HG03575 (cell line): ENCODE results near the gene CDCA3.

Experiments
- ATAC-seq: cut with Tn5 transposase; IDR thresholded peaks from one replicate; pipeline ENCODE4 v1.9.1; 2021; ENCODE audit not compliant: unreplicated experiment, insufficient number of reproducible peaks, low FRiP score; ENCODE audit errors: extremely low read depth

CDCA3 gene

GRCh38 chr12:6824901-6825381, 26.1 kb downstream of the CDCA3 start:
- no peak for ATAC-seq

- no peak for ATAC-seq
Measured at GRCh38 chr12:6824085-6824775, 26.9 kb downstream of the CDCA3 start.

- no peak for ATAC-seq
Measured at GRCh38 chr12:6823182-6824084, 27.7 kb downstream of the CDCA3 start.

GRCh38 chr12:6822426-6823135, 28.5 kb downstream of the CDCA3 start:
- no peak for ATAC-seq

- ATAC-seq, result no peak
Measured at GRCh38 chr12:6821591-6822425, 29.3 kb downstream of the CDCA3 start, which contains the start of gene GPR162. TSS of gene GPR162 (plus strand) at chr12:6821821. CDS start at chr12:6823899, 2,078 bp downstream.

GRCh38 chr12:6820166-6820565, 30.9 kb downstream of the CDCA3 start:
- ATAC-seq, result no peak

- no peak for ATAC-seq
Measured at GRCh38 chr12:6819106-6820030, 31.7 kb downstream of the CDCA3 start.

- ATAC-seq, result no peak
Measured at GRCh38 chr12:6818645-6819044, 32.4 kb downstream of the CDCA3 start.

- ATAC-seq, result no peak
Measured at GRCh38 chr12:6818222-6818621, 32.9 kb downstream of the CDCA3 start.

- ATAC-seq, result no peak
Measured at GRCh38 chr12:6817662-6818157, 33.4 kb downstream of the CDCA3 start.

- no peak for ATAC-seq
Measured at GRCh38 chr12:6817098-6817497, 34.0 kb downstream of the CDCA3 start.

- no peak for ATAC-seq
Measured at GRCh38 chr12:6816598-6816997, 34.5 kb downstream of the CDCA3 start.

- ATAC-seq, result no peak
Measured at GRCh38 chr12:6813363-6813762, 37.7 kb downstream of the CDCA3 start.

GRCh38 chr12:6810758-6811157, 40.3 kb downstream of the CDCA3 start:
- ATAC-seq, result no peak

- ATAC-seq, result no peak
Measured at GRCh38 chr12:6809056-6809455, 42.0 kb downstream of the CDCA3 start.

- ATAC-seq, result no peak
Measured at GRCh38 chr12:6807170-6807569, 43.9 kb downstream of the CDCA3 start.

GRCh38 chr12:6799147-6799546, 51.9 kb downstream of the CDCA3 start:
- ATAC-seq, result no peak
